Ascending aorta (tissue), 2 donors: ENCODE measurements around the gene HSPA9. TPM values are rescaled to one million over a fixed set of nuclear protein-coding genes. Genes with fewer than 3 reads are reported as not detected.

Experiments used
- DNase-seq, 2 donors: peaks; one replicate each; pipeline ENCODE4 v3.0.0-alpha.2; 2019; ENCODE audit warnings: low spot score in 2 of 2
- H3K27ac ChIP-seq, 2 donors: fragments of 200-600 bp; sonication (generic); one replicate each; pipeline ENCODE4 v1.5.1; 2016 to 2017; ENCODE audit warnings: mild to moderate bottlenecking in 1 of 2
- H3K27me3 ChIP-seq: fragments of 200-600 bp; sonication (generic); one replicate; pipeline ENCODE4 v1.5.1; 2017
- H3K36me3 ChIP-seq, 2 donors: fragments of 200-600 bp; sonication (generic); one replicate each; pipeline ENCODE4 v1.5.1; 2016
- H3K4me1 ChIP-seq, 2 donors: fragments of 200-600 bp; sonication (generic); one replicate each; pipeline ENCODE4 v1.5.1; 2016 to 2017; ENCODE audit warnings: mild to moderate bottlenecking in 1 of 2
- H3K4me3 ChIP-seq, 2 donors: fragments of 200-600 bp; sonication (generic); one replicate each; pipeline ENCODE4 v1.5.1; 2016 to 2017; ENCODE audit warnings: mild to moderate bottlenecking in 1 of 2
- H3K9me3 ChIP-seq, 2 donors: fragments of 200-600 bp; sonication (generic); one replicate each; pipeline ENCODE4 v1.5.1; 2016
- CTCF ChIP-seq, 3 experiments: fragments of 200-600 bp in 2 of 3; fragments of 450-650 bp in 1 of 3; sonication (generic) in 2 of 3; IDR thresholded peaks; one replicate each; pipeline ENCODE4 v1.5.1; 2016 to 2019; ENCODE audit warnings: antibody characterized with exemption in 3 of 3, mild to moderate bottlenecking in 1 of 3, moderate library complexity in 1 of 3
- intact Hi-C: fragments of 100-400 bp; cut with DNase I; formaldehyde crosslinking; loops from one replicate; pipeline ENCODE4 v1.15.1; 2023
- total RNA-seq: library from RNA; depleted of rRNA; stranded (reverse); fragments of >200 nt; gene quantifications from one replicate; pipeline ENCODE4 v1.1.0, GENCODE V29; 2016

The HSPA9 gene
- total RNA-seq, 1 donor from 2014 or later: 75.5 TPM

- no peak overlapping the region for H3K27ac ChIP-seq
- no peak overlapping the region for H3K4me3 ChIP-seq
- intact Hi-C loops: no loop called here
Measured at GRCh38 chr5:138545919-138546562, 29.2 kb downstream of the HSPA9 start.

GRCh38 chr5:138544181-138545134 is 30.7 kb downstream of the HSPA9 start:
- DNase-seq: no peak
- peaks cover 16 to 38% of the 10 kb centered on the region in 2 donors for H3K4me1 ChIP-seq
- no peak for TF ChIP-seq CTCF (IDR thresholded peaks at IDR 0.05)
- H3K27me3 ChIP-seq: no peaks in the 10 kb centered on the region
- H3K36me3 ChIP-seq: no peaks in the 10 kb centered on the region
- peak overlapping the region; percentile 95 to 99 for H3K4me3 ChIP-seq
- no peaks in the 10 kb centered on the region for H3K9me3 ChIP-seq
- peak overlapping the region; percentile 95 to 99 for H3K27ac ChIP-seq
- intact Hi-C loops: loop anchor here (5.0 kb wide), 3 partner anchors 52 to 858 kb away; partner anchors contain the start of genes KDM3B and SPATA24

More at GRCh38 chr5:138545919-138546562, 29.2 kb downstream of the HSPA9 start:
- no peaks in the 10 kb centered on the region for H3K36me3 ChIP-seq
- no peaks in the 10 kb centered on the region for H3K27me3 ChIP-seq
- peaks cover 16 to 27% of the 10 kb centered on the region in 2 donors for H3K4me1 ChIP-seq
- H3K9me3 ChIP-seq: no peaks in the 10 kb centered on the region
- no peak for DNase-seq
- TF ChIP-seq CTCF (IDR thresholded peaks at IDR 0.05): no peak

GRCh38 chr5:138543730-138544104 is 31.5 kb downstream of the HSPA9 start:
- intact Hi-C loops: loop anchor here (1.0 to 5.0 kb wide), 8 partner anchors 32 to 859 kb away; partner anchors contain the start of genes EGR1, HSPA9, KDM3B and SIL1
- H3K4me3 ChIP-seq: peak overlapping the region; percentile 95 to 99
- DNase-seq: no peak
- peak in 1 of 3 experiments; percentile 4 for TF ChIP-seq CTCF (IDR thresholded peaks at IDR 0.05)
- H3K27me3 ChIP-seq: no peaks in the 10 kb centered on the region
- no peaks in the 10 kb centered on the region for H3K9me3 ChIP-seq
- peaks cover 16 to 38% of the 10 kb centered on the region in 2 donors for H3K4me1 ChIP-seq
- H3K36me3 ChIP-seq: no peaks in the 10 kb centered on the region
- peak overlapping the region; percentile 95 to 99 for H3K27ac ChIP-seq

GRCh38 chr5:138542956-138543729 is 32.1 kb downstream of the HSPA9 start, which contains the start of gene ETF1:
Gene ETF1 (minus strand): TSS chr5:138543236. CDS start chr5:138542918, 318 bp downstream.
- H3K27me3 ChIP-seq: no peaks in the 10 kb centered on the region
- TF ChIP-seq CTCF (IDR thresholded peaks at IDR 0.05): no peak
- intact Hi-C loops: loop anchor here (1.0 to 5.0 kb wide), 8 partner anchors 32 to 859 kb away; partner anchors contain the start of genes EGR1, HSPA9, KDM3B and SIL1
- H3K9me3 ChIP-seq: no peaks in the 10 kb centered on the region
- H3K36me3 ChIP-seq: no peaks in the 10 kb centered on the region
- peak within 1 kb of the TSS; percentile 99 for H3K27ac ChIP-seq
- DNase-seq: peak; percentile 100
- peaks cover 16 to 38% of the 10 kb centered on the region in 2 donors for H3K4me1 ChIP-seq
- peak within 1 kb of the TSS; percentile 95 to 99 for H3K4me3 ChIP-seq
